Vagina (tissue), 2 donors: Measurements from ENCODE around the gene FBXO21.

Source experiments
- CTCF ChIP-seq, 3 experiments: fragments of 450-650 bp in 2 of 3; fragments of 200-600 bp in 1 of 3; sonication (generic) in 1 of 3; IDR thresholded peaks; one replicate each; pipeline ENCODE4 v1.5.1; 2017 to 2019; ENCODE audit warnings: antibody characterized with exemption in 3 of 3, mild to moderate bottlenecking in 2 of 3, moderate library complexity in 2 of 3
- POLR2A ChIP-seq, 2 donors: fragments of 450-650 bp; IDR thresholded peaks; one replicate each; pipeline ENCODE4 v1.6.1; 2017; ENCODE audit warnings: antibody characterized with exemption in 2 of 2, mild to moderate bottlenecking in 2 of 2, moderate library complexity in 2 of 2
- POLR2AphosphoS5 ChIP-seq, 2 donors: sonication (generic); formaldehyde crosslinking; IDR thresholded peaks; one replicate each; pipeline ENCODE4 v1.9.0; 2017; ENCODE audit warnings: antibody characterized with exemption in 2 of 2, mild to moderate bottlenecking in 2 of 2, low read depth in 1 of 2; ENCODE audit not compliant: insufficient read depth in 1 of 2

GRCh38 chr12:117096501-117097042 lies 93.7 kb downstream of the FBXO21 start:
- TF ChIP-seq CTCF (IDR thresholded peaks at IDR 0.05): no peak
- no peak for TF ChIP-seq POLR2A (IDR thresholded peaks at IDR 0.05)
- no peak for TF ChIP-seq POLR2AphosphoS5 (IDR thresholded peaks at IDR 0.05; ENCODE audit: insufficient read depth in 1 of 2, low read depth in 1 of 2)
